Bone marrow (tissue), 2 donors: ENCODE results near the gene GLI2.

Experiments
- DNase-seq, 2 donors: peaks; one replicate each; lab custom pipeline; 2025; lab: John Stamatoyannopoulos, UW

GLI2 gene

DNA sequence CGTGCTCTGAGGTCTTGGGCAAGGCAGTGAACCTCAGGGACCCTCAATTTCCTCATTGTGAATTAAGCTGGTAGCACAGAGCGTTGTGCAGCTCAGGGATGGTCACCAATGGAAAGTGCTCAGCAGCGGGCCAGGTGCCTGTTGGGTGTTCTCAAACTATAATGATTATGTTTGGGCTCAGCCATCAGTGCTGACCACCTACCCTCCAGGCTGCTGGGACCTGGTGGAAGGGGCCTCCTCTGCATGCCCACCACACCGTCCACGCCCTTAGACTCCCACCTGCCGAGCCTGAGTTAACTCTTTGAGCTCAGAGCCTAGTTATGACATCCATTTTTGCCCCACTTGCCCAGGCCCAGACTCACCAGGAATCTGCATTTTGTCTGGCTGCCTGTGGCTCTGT is 35.0 kb downstream of the GLI2 start:
- DNase-seq, result no peak

DNA sequence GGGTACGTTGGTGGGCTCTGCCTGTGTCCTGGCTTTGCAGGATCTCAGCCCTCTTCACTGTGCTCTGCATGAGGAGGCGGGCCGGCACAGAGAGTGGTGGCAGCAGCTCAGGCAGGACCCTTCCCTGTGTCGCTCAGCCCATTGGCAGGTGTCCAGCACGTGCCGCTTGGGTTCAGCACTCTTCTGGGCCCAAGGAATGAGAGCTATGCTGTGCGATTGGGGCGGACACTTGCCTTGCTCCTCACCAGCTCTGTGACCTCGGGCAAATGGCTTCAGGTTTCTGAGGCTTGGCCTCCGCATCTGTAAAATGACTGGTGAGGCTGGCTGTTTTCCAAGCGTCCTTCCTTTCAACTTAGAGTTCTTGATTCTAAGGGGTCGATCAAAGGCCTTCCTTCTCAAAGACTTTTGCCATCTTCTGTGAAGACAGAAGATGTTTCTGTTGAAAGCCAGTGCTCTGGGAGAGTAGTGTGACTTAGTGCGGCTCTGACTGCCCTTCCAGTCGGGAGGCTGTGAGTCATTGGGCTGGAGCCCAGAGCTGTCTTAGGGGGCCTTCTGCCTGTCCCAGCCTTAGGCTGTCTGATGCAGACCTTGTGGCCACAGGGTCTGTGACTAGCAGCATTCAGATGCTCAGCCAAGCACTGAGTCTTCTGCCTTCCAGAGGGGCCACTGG is 35.6 kb downstream of the GLI2 start:
- DNase-seq, result no peak

DNA sequence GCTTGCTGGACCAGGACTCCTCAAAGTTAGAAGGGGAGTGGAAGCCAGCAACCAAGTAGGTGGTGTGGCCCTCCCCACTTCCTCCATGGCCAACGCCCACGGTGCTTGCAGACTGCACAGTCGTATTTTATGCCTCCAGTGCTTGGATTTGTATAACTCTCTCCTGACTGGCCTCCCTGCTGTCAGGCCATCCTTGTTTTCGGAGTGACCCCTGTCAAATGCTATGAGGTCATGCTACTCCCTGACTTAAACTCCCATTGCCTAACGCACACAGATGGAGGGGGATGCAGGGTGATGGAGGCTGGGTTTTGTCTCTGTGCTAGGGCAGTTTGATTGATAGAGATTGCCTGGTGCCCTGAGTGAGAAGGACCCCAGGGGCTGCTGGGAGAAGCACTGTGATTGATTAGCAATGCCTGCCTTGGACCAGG is 36.1 kb downstream of the GLI2 start:
- no peak for DNase-seq

DNA sequence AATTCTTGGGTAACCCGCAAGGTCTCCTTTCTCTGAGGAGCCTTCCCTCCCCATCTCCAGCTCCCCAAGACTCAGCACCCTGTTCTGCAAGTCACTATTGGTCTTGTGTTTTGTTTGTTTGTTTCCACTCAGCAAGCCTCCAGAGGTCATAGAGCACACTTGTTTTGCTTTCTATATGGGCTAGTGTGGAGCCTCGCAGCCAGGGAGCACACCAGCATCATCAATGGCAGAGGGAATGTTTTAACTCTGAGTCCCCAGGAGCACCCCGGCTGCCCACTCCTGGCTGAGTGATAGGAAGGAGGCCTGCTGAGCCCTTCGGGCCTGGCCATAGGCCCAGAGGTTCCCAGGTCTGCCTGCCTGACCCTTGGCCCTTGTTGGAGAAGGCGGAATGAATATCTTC is 36.6 kb downstream of the GLI2 start:
- DNase-seq, result no peak

DNA sequence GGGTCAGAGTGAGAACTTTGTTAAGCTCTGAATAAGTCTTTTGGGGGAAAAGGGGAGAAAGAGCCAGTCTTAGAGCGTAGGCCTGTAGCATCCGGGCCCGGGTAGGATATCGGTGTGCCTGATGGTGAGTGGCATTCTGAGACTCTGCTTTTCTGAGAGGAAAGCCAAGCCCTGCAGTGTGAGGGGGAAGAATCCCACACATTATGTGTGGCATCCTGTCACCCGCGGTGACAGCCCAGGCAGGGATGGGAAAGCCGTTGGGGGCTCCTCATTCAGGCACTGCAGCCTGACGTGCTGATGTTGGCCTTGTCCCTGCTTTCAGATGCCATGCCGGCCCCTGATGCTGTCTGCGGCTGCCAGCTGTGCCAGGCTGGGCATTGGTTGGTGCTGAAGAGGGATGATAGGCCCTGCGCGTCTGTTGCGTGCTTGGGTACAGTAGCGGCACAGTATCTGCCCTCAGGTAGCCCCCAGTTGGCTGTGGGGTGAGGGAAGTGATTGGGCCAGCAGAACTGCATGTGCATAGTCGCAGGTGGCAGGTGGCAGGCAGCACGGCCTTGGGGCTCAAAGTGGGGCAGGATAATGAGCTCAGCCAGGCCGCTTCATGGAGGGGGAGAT is 37.6 kb downstream of the GLI2 start:
- no peak for DNase-seq

DNA sequence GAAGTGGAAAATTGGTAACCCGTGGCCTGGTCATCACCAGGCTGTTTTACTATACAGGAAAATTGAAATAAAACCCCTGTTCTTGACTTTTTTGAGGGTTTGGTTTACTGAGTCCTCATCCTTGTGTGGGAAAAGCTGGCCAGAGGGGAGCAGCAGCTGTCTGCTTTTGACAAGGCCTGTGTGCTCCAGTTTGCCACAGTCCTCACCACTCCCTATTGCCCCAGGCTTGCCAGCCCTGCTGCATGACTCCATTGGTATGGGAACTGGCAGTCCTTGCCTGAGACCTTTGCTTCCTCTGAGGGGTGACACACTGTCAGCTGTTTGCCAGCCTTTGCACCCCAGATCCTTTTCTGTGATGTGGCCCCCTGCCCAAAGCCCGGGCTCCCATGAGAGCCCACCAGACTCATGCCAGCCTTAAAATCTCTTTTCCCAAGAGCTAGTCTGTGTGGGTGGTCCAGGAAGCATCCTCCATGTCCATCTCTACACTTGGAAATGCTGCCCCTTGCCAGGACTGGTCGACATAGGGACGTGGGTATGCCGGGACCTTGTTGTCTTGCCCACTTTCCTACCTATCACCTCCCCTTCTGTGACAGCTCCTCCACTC is 39.0 kb downstream of the GLI2 start:
- no peak for DNase-seq

DNA sequence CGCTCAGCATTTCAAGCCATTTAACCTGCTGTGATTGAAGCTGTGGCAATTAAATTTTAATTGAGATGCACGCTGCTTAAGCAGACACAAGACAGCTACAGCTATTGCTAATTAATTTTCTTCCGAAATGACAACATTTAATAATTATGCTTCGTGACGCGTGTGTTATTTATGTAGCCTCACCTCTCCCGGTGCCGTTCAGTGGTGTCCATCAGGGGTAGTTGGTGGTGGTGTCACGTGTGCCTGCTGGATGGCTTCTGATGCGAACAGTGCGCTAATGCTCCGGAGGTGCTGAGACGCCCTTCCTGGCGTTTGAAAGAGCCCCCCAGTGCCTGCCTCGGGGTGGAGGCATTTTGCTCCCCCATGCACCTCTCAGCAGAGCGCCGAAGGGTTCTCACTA is 39.5 kb downstream of the GLI2 start:
- no peak for DNase-seq

DNA sequence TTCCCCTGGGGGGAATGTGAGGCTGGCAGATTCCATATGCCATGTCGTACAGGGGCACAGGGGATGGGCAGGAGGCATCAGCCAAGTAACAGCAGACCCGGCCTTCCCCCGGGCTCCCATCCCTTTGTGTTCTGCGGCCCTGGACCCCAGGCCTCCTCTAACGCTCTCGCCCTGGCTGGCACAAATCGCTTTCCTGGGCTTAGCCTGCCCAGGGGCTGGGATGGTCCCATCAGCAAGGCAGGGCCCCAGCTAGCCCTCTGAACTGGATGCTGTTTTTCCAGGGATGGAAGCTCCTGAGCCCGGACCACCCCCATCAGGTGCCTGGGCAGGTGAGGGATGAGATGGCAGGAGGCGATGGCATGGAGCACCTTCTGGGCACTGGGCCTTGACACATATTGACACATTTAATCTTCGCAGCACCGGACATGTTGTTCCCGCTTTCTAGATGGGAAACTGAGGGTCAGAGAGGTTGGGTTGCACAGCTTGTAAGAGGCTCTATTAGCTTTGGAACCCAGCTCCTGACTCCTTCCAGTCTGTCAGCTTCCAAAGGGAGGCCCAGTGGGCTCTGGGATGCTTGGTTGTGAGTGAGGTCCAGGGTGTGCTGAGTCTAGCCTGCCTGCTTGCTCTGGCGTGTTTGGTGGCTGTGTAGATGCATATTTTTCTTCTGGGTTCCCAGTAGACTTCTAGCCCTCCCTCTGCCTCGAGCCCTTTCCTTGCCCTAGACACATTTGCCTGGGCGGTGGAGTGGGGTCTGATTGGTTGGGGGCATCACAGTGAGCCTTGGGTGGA is 40.3 kb downstream of the GLI2 start:
- no peak for DNase-seq

DNA sequence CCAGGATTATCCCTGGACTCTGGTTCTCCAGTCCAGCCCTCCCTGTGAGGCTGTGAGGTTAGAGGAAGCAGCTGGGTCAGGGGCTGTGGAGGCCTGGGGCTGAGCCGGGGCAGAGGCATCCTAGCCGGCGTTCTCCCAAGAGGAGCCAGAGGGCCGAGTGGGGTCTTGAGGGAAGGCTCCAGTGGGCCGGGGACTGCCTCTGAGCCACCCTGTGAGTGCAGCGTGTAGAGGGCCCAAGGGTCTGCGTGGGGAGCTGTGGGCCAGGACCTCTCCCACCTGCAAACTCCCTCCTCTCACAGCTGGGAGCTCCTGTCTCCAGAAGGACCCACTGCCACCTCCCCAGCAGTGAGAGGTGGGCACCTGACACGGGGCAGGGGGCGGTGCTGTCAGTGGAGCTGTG is 41.0 kb downstream of the GLI2 start:
- DNase-seq, result no peak

DNA sequence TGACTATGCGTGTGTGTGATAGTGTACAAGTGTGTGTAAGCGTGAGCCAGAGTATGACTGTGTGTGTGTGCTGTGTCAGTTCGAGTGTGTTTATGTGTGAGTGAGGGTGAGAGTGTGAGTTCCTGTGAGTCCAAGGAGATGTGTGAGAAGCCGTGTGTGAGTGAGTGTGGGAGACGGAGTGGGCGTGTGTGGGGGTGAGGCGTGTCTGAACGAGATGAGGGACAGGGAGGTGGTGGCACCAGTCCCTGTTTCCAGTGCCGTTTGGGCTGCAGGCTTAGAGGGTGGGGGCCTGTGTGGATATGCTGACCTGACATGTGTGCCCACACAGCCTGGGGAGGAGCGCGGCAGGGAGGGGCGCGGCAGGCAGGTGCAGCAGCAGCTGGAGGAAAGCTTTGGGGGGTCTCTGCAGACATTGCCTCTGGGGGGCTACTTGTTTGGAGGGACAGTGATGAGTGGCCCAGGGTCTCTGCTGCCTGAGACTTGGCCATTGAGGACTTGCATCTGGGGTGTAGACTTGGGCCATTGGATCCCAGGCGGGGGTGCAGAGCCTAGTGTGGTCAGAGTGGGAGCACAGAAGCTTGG is 41.6 kb downstream of the GLI2 start:
- no peak for DNase-seq

DNA sequence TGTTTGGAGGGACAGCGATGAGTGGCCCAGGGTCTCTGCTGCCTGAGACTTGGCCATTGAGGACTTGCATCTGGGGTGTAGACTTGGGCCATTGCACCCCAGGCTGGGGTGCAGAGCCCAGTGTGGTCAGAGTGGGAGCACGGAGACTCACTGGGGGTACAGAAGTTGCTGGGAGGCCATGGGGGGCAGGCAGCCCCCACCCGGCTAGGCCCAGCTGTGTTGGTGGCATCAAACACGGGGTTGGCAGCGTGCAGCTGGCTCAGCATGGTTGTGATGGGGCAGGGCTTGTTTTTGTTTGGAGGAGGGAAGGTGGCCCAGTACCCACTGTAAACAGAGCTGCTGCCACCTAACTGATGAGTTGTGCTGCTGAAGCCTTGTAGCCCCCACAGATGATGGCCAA is 42.1 kb downstream of the GLI2 start:
- no peak for DNase-seq

DNA sequence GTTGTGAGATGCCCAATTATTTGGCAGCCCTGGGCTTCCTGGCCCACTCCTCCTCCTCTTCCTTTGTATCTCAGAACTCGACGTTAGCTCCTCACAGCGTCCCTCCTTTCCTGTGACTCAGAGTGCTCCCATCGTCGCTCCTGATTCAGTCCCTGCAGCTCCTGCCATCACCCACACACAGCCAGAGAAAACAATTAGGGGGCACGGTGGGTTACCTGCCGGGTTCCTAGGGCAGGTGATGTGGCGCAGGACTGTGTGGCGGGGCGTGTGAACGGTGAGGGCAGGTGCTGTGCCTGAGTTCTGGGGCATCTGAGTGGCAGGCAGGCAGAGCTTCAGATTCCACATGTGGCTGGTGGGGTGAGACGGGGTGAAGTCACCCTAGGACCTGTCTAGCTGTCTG is 42.6 kb downstream of the GLI2 start:
- no peak for DNase-seq

DNA sequence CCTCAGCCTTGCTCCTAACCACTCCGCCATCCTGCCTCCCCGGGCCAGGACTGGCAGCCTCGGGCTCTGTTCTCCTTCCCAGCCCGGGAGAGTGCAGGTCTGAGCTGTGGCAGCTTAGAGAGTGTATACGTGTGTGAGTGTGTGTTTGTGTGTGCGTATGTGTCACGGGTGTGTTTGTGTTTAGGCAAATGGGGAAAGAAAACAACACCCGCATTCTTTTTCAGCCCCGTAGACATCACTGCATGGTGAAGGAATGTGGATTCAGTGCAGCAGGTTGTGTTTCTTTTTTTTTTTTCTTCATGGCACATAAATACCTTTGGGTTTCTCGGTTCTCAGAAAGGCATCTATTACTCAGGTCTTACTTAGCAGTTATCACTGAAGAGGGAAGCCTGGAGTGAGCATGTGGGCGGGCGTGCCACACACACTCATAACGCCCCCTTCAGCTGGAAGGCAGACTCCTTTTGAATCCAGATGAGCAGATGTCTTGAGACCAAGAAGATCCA is 44.2 kb downstream of the GLI2 start:
- DNase-seq, result no peak

DNA sequence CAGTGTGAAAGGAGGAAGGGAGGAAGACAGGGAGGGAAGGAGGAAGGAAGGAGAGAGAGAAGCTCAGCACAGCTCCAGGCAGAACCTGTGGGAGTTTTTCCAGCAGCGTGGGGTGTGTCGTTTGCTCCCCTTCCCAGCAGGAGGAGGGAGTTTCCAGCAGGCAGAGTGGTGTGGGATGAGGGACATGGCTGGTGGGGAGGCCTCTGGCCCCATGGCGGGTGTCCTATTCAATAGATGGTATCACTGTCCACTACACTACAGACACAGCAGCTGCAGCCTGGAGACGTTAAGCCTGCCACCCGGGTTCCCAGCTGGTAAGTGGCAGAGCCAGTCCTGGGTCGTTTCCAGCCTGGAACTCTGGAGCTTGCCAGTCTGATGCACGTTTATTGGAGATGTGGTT is 44.7 kb downstream of the GLI2 start:
- no peak for DNase-seq

DNA sequence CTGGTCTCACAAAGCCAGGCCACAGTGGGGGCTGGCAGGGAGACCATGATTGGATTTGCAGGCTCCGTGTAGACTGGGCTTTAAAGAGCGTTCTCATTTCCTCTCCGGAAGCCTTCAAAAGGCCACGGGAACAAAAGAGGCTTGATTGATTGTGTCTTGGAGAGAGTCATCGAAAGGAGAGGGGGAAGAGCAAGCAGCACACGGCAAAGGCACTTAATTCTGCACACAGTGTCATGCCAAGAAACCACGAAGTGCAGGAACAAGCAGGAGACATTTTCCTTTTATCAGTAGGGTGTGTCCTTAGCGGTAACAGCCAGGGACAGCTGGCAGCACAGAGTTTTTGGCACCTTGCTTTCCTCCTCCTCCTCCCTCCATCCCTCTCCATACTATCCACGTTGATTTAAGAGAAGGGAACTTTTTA is 47.7 kb downstream of the GLI2 start:
- DNase-seq, result peak in 1 of 2 donors; percentile 49

DNA sequence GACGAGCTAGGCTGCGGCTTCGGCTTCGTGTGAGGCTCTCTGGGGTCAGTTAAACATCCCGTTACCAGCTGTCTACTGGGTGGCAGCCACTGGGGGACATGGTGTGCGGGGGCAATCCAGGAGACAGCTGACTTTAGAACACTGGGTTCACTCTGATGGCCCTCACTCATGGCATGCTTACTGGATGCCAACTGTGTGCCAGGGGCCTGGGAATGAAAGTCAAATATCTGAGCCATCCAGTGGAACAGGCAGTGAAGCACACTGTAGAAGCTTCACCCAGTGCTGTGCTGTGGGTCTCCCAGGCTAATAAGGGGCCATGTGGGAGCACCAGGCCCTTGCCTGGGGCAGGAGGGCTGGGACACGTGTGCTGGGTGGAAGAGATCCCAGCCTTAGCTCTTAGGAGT is 48.3 kb downstream of the GLI2 start:
- DNase-seq, result no peak
